ENCODE measurements around the gene ASB15.

DNA sequence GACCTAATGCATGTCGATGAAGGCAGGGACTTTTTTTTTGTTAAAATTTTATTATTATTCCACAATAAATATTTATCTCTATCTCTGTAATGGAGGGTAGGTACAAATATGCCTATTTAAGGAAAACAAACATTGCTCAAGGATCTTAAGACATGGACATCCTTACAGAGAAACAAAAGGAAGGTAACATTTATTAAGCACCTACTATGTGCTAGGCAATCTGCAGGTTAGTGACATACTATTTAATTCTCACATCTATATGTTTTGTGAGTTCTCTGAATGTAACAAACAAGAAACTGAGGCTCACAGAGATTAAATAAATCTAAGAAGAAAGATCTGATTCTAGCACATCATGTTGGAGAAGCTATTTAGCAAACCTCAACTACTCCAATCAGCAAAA, 86.1 kb downstream of the ASB15 start:
- TF ChIP-seq, protein P1, sequence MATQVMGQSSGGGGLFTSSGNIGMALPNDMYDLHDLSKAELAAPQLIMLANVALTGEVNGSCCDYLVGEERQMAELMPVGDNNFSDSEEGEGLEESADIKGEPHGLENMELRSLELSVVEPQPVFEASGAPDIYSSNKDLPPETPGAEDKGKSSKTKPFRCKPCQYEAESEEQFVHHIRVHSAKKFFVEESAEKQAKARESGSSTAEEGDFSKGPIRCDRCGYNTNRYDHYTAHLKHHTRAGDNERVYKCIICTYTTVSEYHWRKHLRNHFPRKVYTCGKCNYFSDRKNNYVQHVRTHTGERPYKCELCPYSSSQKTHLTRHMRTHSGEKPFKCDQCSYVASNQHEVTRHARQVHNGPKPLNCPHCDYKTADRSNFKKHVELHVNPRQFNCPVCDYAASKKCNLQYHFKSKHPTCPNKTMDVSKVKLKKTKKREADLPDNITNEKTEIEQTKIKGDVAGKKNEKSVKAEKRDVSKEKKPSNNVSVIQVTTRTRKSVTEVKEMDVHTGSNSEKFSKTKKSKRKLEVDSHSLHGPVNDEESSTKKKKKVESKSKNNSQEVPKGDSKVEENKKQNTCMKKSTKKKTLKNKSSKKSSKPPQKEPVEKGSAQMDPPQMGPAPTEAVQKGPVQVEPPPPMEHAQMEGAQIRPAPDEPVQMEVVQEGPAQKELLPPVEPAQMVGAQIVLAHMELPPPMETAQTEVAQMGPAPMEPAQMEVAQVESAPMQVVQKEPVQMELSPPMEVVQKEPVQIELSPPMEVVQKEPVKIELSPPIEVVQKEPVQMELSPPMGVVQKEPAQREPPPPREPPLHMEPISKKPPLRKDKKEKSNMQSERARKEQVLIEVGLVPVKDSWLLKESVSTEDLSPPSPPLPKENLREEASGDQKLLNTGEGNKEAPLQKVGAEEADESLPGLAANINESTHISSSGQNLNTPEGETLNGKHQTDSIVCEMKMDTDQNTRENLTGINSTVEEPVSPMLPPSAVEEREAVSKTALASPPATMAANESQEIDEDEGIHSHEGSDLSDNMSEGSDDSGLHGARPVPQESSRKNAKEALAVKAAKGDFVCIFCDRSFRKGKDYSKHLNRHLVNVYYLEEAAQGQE (IDR thresholded peaks at IDR 0.05; ENCODE audit: insufficient read depth in 1 of 2, low read depth in 2 of 2, low read length in 2 of 2) = no peak
- TF ChIP-seq POLR2AphosphoS5 (IDR thresholded peaks at IDR 0.05; ENCODE audit: low read depth, low read length) (no peak), SIN3A (IDR thresholded peaks at IDR 0.05; ENCODE audit: borderline replicate concordance, insufficient read depth, low read length) (no peak)

All from PFSK-1 (cell line).